Measurements from ENCODE around the gene CLN5. TPM values are rescaled to one million over a fixed set of nuclear protein-coding genes. Genes with fewer than 3 reads are reported as not detected.
A peak's percentile ranks its signal among the peaks of the same experiment; 100 is the strongest.

The CLN5 gene
- total RNA-seq, 1 experiment from 2014 or later, result 21.0 TPM

DNA sequence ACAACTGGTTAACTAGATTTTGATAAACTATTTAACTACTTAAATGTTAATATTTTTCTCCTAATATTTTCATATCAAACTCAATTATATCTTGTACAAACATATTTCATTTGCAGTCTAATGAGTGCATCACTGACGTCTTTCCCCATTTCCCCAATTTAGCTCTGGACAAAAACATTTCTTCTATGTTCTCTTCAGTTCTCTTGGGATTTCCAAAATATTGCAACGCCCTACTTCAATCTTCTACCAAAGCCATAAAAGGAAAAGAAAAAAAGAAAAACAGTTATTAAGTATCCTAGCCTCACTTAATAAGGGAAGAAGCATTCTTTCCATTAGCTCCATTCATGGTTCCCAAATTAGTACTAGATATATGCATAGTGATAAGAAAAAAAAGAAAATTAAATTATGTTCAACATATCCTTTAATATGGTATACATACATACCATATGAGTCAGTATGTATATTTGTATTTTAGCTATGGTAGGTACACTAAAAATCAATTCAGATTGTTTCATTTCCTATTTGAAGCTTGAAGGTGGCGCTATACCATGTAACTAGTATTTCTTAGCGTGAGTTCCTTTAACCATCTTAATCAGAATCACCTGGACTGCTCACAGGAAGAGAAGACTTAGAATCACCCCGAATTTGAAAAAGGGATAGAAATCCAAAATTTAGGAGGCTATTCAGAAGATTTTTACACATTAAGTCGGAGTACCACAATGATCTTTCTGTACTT lies 25.2 kb downstream of the CLN5 start:
- no peak for DNase-seq (ENCODE audit: low read depth)

DNA sequence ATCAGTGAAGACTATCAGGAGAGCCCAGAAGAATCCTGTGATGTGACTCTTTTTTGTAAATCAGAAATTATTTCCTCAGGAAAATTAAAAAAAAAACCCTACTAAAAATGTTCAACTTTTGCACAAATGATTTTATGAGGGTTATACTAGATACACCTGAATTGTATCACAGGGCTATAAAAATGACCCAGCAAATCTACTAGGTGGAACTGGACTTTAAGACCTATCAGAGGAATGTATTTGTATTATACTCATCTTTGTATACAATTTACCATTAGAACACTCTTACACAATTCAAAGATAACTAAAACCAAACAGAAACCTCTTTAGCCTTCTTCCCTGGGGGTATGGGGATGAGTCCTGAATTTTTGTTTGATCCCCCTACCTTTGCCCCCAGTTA lies 27.9 kb downstream of the CLN5 start:
- no peak for DNase-seq (ENCODE audit: low read depth)

DNA sequence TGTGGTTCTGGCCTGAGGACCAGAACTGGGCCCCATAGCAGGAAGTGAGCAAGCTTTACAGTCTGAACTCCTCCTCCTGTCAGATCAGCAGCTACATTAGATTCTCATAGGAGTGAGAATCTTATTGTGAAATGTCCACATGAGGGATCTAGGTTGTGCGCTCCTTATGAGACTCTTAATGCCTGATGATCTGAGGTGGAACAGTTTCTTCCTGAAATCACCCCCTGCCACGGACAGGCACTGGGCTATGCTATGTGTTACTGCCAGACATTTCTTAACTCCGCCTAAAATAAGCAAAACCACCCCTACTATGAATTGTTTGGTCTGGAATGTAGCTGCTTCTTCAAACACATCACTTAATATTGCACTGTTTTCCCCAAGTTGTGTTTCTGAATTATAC lies 30.5 kb downstream of the CLN5 start:
- no peak for DNase-seq (ENCODE audit: low read depth)

DNA sequence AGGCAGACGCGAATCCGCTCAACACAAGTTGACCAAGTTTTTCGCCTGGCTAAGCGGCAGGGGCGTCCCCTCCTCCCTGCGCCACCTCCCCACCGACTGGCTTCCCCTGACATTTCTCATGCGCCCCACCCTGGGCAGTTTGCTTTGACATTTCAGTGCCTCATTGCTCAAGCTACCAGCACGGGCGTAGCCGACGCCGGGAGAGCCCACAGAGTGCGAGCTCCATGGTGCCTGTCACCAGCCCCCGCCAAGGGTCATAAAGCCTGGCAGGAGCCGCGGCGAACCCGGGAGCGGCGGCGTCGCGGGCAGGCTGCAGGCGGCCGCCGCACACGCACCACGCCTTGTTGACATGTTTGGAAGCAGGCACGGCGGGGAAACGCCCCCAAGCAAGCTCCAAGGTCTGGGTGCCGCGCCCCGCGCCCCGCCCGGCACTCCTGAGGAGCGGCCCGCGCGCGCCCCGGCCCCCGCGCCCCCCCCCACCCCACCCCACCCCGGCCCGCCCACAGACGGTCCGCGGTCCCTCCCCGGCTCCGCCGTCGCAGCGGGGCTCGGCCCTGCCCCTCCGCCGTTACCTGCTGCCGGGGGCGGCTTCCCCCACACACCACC lies 34.5 kb downstream of the CLN5 start:
- peak; percentile 73 for DNase-seq (ENCODE audit: low read depth)

DNA sequence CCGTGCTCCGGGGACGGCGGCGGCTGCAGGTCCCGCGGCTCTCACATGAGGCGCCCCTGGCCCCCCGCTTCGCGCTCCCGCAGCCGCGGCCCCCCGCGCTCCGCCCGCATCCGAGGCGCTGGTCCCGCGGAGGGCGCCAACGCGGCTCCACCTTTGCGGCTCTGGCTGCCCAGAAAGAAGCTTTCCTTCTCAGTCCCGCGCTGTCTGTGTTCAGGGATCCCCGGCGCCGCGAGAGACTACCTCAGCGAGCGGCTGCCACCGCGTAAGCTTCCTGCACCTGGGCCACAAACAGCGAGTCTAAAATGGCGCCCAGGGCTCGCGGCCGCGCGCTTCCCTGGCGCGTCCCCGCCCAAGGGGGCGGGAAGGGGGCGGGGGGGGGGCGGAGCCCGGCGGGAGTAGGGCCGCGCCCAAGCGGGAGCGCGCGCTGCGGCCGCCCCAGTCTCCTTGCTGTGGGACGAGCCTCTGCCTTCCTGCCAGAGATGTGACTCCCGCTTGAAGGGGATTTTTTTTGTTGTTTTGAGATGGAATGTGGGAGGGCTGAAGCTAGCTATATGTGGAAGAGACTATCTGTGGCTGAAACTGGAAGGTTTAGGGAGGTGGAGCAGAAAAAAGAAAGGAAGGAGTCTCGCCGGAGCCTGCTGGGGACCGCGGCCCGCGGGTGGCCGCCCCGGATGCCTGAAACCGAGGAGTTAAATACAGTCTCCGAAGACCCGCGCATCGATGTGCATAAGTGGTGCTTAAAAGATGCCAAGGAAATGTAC lies 35.2 kb downstream of the CLN5 start, which contains the start of gene FBXL3:
Gene FBXL3 (minus strand): TSS at position 299 of the 761 bp plus-strand sequence. CDS start 5,299 bp downstream, outside the sequence.
- DNase-seq (ENCODE audit: low read depth), result peak; percentile 91

DNA sequence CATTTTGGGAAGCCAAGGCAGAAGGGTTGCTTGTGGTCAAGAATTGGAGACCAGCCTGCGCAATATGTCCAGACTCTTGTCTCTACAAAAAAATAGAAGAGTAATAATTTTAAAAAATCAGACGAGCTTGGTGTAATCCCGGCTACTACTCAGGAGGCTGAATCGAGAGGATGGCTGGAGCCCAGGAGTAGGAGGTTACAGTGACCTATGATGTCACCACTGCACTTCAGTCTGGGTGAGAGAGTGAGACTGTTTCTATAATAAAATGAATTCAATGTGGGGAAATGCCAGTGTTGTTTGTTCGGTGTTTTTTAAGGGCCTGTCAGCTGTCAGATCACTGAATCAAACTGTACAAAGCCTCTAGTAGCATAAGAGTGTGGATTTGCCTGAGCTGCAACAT lies 36.3 kb downstream of the CLN5 start:
- peak; percentile 37 for DNase-seq (ENCODE audit: low read depth)

DNA sequence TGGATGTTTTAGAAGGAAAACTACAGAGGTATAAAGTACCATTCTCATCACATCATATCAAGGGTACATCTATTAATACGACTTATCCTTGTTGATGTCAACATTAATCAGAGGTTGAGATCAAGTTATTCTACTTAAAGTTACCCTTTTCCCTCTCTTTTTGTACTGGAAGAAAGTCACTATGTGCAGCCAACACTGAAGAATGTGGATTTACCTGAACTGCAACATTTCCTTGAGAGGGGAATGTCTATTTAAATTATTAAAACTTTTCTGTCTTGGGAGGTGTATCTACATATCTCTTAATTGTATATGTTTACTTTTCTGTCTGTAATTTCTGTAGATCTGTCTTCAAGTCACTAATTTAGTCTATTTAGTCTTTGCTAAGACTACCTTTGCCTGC lies 37.6 kb downstream of the CLN5 start:
- DNase-seq (ENCODE audit: low read depth), result no peak

DNA sequence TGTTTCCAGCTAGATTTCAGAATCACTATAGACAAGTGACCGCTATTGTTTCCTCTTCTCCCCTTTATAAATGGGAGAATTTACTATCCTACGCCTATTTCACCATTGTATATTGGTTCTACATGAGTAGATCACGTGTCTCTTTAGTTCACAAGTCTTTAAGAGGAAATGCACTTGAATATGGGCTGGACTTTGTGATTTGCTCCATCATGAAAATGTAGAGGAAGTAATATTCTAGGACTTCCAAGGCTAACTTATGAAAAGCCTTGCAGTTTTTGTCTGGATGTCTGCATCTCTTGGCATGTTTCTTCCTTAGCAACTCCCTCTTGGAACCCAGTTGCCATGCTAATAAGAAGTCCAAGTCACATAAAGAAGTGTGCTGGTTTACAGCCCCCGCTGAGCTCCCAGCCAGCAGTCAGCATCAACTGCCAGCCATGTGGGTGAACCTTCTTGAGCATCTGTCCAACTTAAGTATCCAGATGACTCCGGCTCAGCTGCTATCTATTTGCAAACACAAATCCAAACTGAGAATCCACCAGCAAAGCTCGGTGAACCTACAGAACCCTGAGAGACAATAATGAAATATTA lies 39.9 kb downstream of the CLN5 start:
- DNase-seq (ENCODE audit: low read depth), result no peak

DNA sequence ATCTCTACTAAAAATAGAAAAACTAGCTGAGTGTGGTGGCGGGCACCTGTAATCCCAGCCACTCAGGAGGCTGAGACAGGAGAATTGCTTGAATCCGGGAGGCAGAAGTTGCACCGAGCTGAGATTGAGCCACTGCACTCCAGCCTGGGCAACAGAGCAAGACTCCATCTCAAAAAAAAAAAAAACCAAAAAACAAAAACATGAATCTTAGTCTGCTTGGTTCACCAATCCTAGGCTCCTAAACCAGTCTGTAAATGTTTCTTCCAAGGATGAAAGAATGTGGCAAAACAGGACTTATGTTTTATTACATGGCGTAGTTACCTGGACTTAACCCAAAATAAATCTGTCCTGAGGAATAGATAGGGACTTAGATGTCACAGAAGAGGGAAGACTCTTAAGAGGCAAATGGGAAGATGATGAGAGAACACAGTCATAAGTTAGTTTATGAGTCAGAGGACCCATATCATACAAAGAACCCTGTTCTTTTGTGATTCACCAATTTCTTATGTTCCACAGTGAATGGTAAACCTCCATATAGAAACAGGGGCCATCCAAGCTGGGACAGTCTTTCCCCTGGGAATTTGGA lies 41.9 kb downstream of the CLN5 start:
- no peak for DNase-seq (ENCODE audit: low read depth)

DNA sequence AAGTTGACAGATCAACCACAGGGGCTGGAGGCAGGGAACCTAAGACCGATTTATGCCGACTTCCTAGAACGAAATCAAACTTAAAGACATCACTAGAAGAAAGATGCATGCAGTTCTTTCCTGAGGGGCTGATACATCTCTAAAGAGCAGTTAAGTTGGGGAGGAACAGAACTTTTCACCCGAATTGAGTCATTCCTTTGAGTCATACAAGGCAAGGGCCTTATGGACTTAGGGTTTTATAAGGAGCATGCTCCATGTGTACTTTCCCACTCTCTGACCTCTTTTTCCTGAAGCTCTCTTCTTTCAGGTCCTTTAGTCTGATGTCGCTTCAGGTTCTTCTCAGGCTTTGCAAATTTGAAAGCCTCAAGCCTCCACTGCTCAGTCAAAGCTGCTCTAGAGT lies 43.0 kb downstream of the CLN5 start:
- DNase-seq (ENCODE audit: low read depth), result peak; percentile 44

DNA sequence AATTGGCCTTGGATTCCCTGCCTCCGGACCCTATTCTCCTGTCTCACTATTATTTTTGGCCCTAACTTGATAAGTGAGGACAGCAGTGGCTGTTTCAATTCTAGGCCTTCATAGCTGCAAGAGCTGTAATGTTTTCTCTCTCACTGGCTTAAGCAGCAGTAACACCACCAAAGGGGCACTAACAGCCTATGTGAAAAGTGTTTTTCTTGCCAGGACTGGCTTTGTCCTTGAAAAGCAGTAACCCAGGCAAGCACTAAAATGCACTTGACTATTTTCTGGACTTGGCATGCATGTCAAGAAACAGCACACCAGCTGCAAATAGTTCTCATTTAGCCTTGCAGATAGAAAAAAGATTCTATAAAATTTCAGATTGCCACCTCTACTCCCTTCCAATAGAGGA lies 44.4 kb downstream of the CLN5 start:
- DNase-seq (ENCODE audit: low read depth), result no peak

DNA sequence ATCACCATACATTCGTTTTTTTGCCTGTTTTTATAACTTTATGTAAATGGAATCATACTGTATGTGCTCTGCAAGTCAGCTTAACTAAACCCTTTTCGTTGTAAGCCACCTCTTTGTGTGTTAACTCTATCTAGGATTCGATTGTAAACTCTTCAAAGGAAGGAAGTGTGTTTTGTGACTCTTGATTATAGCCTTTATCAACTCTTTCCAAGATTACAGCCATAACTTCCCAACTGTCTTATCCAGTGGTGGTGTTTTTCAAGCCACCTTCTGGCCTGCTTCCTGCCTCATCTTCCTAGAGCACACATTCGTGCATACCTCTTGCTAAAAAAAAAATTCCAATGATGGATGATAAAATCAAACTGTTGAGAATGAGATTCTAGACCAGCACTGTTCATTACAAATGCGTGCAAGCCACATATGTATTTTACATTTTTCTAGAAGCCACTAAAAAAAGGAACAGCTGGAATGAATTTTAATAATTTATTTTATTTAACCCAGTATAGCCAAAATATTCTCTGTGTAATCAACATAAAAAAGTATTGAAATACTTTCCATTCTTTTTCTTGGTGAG lies 47.1 kb downstream of the CLN5 start:
- no peak for DNase-seq (ENCODE audit: low read depth)

DNA sequence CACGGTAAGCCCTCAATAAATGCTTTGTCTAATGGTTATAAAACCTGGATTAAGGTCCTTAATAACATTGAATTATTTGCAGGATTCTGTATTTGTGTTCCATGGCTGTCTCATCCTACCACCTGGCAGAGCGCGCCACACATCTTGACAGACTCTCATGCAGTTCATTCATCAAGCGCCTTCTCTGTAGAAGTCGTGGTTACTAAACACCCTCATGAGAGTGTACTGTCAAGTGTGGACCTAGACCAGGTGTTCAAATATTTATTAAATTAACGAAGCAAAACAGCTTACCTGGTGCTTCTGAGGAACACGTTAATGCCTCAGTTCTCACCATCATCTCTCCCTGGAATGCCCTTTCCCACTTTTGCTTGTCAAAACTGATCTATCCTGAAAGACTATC lies 48.2 kb downstream of the CLN5 start:
- DNase-seq (ENCODE audit: low read depth), result no peak

DNA sequence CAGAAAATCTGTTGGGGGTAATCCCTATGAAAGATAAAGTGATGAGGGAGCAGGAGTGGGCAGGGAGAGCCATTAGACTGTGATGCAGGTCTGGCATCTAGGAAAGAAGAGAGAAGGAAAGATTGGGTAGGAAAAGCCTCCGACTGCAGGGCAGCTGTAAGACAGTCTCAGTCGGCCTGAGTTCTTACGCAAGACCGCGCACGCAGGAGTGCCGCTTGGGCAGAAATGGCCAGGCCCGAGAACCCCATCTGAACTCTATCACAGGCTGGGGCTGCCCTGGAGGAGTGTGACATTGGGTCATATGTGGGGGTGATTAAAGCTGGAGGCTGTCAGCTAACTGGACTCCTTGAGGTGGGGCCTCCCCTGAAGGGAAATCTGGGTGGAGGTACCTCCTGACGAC lies 49.0 kb downstream of the CLN5 start:
- DNase-seq (ENCODE audit: low read depth), result no peak

DNA sequence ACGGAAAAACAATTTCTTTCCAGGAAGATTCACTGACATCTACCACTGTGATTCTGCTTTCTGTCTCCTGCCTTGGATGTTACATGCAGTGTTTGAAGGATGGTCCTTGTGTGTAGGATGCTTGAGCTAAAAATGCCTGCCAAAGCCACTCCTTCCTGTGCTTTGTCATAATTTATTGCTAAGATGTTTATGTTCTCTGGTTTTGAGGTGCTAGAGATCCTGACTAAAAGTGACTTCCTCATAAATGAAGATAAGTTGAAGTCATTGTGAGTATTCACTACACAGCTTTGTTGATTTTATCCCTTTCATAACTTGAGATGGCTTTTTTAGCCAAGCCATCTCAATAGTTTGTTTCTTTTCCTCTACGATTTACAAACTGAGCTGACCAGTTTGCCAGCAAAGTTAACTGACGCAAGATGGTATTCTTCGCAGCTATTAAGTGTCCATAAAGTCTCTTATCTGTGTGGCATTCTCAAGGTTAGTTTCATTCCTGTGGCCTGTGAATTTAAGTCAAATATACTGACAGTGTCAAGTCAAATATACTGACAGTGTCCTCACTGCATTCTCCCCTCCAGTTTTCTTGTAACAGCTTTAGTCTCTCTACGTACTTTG lies 50.8 kb downstream of the CLN5 start:
- no peak for DNase-seq (ENCODE audit: low read depth)

DNA sequence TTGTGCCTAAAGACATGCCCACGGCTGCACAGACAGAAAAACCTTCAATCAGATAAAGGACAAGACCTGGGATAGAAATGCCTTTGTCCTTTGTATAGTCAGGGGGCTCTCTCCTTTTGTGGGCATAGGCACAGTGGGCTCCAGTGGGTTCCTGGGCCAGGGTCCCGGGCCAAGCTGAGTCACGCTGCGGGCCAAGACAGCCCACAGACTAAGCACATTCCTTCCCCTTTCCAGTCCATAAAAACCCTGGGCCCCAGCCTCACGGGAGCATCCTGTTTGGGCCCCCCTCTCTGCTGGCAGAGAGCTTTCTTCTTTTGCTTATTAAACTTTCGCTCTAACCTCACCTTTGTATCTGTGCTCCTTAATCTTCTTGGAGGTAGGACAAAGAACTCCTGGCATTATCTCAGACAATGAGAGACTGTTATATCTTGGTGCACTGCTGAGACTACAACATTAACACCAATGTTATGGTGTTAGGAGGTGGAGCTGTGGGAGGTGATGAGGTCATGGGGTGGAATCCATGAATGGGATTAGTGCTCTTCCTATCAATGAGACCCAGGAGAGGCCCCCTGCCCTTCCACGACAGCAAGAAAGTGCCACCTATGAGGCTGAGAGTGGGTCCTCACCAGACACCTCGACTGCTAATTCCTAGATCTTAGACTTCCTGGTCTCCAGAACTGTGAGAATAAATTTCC lies 55.9 kb downstream of the CLN5 start:
- no peak for DNase-seq (ENCODE audit: low read depth)

DNA sequence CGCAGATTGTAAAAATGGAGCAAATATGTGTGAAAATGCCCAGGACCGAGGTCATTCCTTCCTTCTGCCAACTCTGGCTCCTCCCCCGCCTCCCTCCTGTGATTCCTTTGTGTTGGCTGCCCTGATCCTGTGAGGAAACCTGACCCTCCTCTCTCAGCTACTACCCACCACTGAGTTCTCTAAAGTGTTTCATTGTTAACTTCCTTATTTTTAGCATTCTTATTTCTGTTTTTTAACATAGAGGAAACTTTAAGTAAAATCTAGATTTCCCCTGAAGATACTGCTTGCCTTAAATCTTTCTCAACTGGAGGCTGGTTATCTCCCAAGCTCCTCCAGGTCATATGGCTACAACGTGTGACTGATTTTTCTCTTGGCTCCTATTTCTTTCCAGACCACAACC lies 56.8 kb downstream of the CLN5 start:
- DNase-seq (ENCODE audit: low read depth), result no peak

DNA sequence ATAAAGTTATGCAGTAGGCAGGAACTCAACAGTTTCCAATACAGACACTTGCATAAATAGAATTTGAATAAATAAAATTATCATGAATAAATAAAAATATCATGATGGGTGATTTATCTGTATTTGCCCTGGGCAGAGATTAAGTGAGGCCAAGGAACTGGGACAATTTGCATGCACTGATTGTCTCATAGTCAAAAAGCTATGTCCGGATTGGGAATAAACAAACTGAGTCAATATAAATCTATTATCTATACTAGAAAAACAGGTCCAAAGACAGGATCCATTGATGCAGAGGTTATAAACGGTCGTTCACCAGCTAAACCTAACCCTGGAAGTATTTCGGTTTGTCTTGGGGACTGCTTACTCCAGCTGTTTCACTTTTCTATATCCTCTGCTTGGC lies 61.3 kb downstream of the CLN5 start:
- DNase-seq (ENCODE audit: low read depth), result no peak
